ENCODE data around the gene TELO2.

- TF ChIP-seq, protein P1, sequence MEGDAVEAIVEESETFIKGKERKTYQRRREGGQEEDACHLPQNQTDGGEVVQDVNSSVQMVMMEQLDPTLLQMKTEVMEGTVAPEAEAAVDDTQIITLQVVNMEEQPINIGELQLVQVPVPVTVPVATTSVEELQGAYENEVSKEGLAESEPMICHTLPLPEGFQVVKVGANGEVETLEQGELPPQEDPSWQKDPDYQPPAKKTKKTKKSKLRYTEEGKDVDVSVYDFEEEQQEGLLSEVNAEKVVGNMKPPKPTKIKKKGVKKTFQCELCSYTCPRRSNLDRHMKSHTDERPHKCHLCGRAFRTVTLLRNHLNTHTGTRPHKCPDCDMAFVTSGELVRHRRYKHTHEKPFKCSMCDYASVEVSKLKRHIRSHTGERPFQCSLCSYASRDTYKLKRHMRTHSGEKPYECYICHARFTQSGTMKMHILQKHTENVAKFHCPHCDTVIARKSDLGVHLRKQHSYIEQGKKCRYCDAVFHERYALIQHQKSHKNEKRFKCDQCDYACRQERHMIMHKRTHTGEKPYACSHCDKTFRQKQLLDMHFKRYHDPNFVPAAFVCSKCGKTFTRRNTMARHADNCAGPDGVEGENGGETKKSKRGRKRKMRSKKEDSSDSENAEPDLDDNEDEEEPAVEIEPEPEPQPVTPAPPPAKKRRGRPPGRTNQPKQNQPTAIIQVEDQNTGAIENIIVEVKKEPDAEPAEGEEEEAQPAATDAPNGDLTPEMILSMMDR (IDR thresholded peaks at IDR 0.05): no peak
- no peak for TF ChIP-seq POLR2A (IDR thresholded peaks at IDR 0.05)
Measured at GRCh38 chr16:1545044-1546040, 52.2 kb downstream of the TELO2 start.

All from uterus (tissue), 2 donors.